GM10266 (cell line): ENCODE data around the gene MS4A1.

Experiments
- DNase-seq: peaks from one replicate; pipeline ENCODE4 v3.0.0; 2012; ENCODE audit errors: extremely low spot score
- CTCF ChIP-seq: IDR thresholded peaks from 2 replicates; pipeline ENCODE4 v1.5.1; 2012; ENCODE audit warnings: mild to moderate bottlenecking, low read depth; ENCODE audit not compliant: control insufficient read depth, insufficient read depth; ENCODE audit errors: missing control alignments

Gene MS4A1

GRCh38 chr11:60455531-60456042 lies at the start of gene MS4A1:
Gene MS4A1 (plus strand): TSS chr11:60455847. CDS start chr11:60462375, 6,528 bp downstream.
- DNase-seq = peak; percentile 80
- no peak for TF ChIP-seq CTCF

- DNase-seq = no peak
Observed at GRCh38 chr11:60420015-60420414, 35.6 kb upstream of the MS4A1 start.

GRCh38 chr11:60422609-60423008 lies 33.0 kb upstream of the MS4A1 start:
- no peak for DNase-seq

More at GRCh38 chr11:60420015-60420414, 35.6 kb upstream of the MS4A1 start:
- no peak for TF ChIP-seq CTCF

GRCh38 chr11:60428517-60428916 lies 27.1 kb upstream of the MS4A1 start:
- no peak for TF ChIP-seq CTCF
- DNase-seq = no peak

More at GRCh38 chr11:60422609-60423008, 33.0 kb upstream of the MS4A1 start:
- no peak for TF ChIP-seq CTCF

- no peak for TF ChIP-seq CTCF
- no peak for DNase-seq
Observed at GRCh38 chr11:60429272-60429671, 26.4 kb upstream of the MS4A1 start, which contains the start of gene MS4A5. Gene MS4A5 (plus strand): TSS chr11:60429572. CDS start chr11:60429675, 103 bp downstream.

GRCh38 chr11:60431251-60431650 lies 24.4 kb upstream of the MS4A1 start:
- no peak for TF ChIP-seq CTCF
- no peak for DNase-seq

GRCh38 chr11:60433401-60433800 lies 22.2 kb upstream of the MS4A1 start:
- no peak for DNase-seq
- no peak for TF ChIP-seq CTCF
